K562 (cell line): ENCODE measurements around the gene SOAT2. TPM values are rescaled to one million over a fixed set of nuclear protein-coding genes. Genes with fewer than 3 reads are reported as not detected.

Experiments used
- E2F6 ChIP-seq, 2 experiments: IDR thresholded peaks; 2 replicates each; pipeline ENCODE4 v1.6.1; 2011; ENCODE audit warnings: borderline replicate concordance in 1 of 2, control low read depth in 1 of 2, low read depth in 1 of 2, low read length in 1 of 2, mild to moderate bottlenecking in 1 of 2, mixed read lengths in 1 of 2, moderate library complexity in 1 of 2; ENCODE audit not compliant: insufficient read depth in 1 of 2, insufficient read length in 1 of 2, poor library complexity in 1 of 2, severe bottlenecking in 1 of 2; ENCODE audit errors: extremely low read depth in 1 of 2
- ETV1 ChIP-seq: fragments of 450-650 bp; conservative IDR thresholded peaks from 2 replicates; pipeline ENCODE4 v1.6.1; 2016; ENCODE audit warnings: missing genetic modification characterization, control low read depth, low read depth, missing compliant biosample characterization
- ETV6 ChIP-seq, 3 experiments: fragments of 150-350 bp in 1 of 3; sonication (generic) in 1 of 3; formaldehyde crosslinking in 1 of 3; IDR thresholded peaks; 2 replicates each; pipeline versions ENCODE4 v1.6.1 to v1.8.0; 2014 to 2022; ENCODE audit warnings: borderline replicate concordance in 2 of 3, low read depth in 2 of 3, antibody characterized with exemption in 1 of 3, low read length in 1 of 3, mild to moderate bottlenecking in 1 of 3, missing genetic modification reagents in 1 of 3
- HDGF ChIP-seq: fragments of 450-650 bp; IDR thresholded peaks from 2 replicates; pipeline ENCODE4 v1.6.1; 2016
- HOXB6 ChIP-seq: fragments of 250-450 bp; sonication (Bioruptor Pico); IDR thresholded peaks from 2 replicates; pipeline ENCODE4 v1.5.1; 2022; ENCODE audit warnings: mild to moderate bottlenecking, borderline replicate concordance
- KAT2B ChIP-seq: IDR thresholded peaks from one replicate; pipeline ENCODE4 v1.6.1; 2012; ENCODE audit warnings: low read depth, mild to moderate bottlenecking, control low read depth, inconsistent platforms, low read length, moderate library complexity
- KHSRP ChIP-seq: fragments of 450-650 bp; IDR thresholded peaks from 2 replicates; pipeline ENCODE4 v1.6.1; 2017
- MNT ChIP-seq, 2 experiments: fragments of 450-650 bp; conservative IDR thresholded peaks; 2 replicates each; pipeline ENCODE4 v1.6.1; 2017; ENCODE audit warnings: mild to moderate bottlenecking in 2 of 2, moderate library complexity in 2 of 2
- MTA1 ChIP-seq: fragments of 450-650 bp; IDR thresholded peaks from 2 replicates; pipeline ENCODE4 v1.6.1; 2017; ENCODE audit warnings: borderline replicate concordance
- NFXL1 ChIP-seq: fragments of 450-650 bp; formaldehyde crosslinking; IDR thresholded peaks from 2 replicates; pipeline ENCODE4 v1.4.0; 2021; ENCODE audit warnings: mild to moderate bottlenecking
- NRF1 ChIP-seq, 2 experiments: fragments of 450-650 bp; IDR thresholded peaks in 1 of 2; conservative IDR thresholded peaks in 1 of 2; 2 replicates each; pipeline ENCODE4 v1.6.1; 2014; ENCODE audit warnings: mild to moderate bottlenecking in 2 of 2
- PCBP1 ChIP-seq: fragments of 200-400 bp; formaldehyde crosslinking; IDR thresholded peaks from 2 replicates; pipeline ENCODE4 v1.6.1; 2018; ENCODE audit warnings: mild to moderate bottlenecking, low read depth, low read length; ENCODE audit not compliant: poor library complexity, severe bottlenecking
- SPI1 ChIP-seq: IDR thresholded peaks from 2 replicates; pipeline ENCODE4 v1.6.1; 2011; ENCODE audit warnings: low read depth, low read length, control low read depth, borderline replicate concordance
- ZBTB7A ChIP-seq: IDR thresholded peaks from 2 replicates; pipeline ENCODE4 v1.6.1; 2011; ENCODE audit warnings: low read depth, mild to moderate bottlenecking, low read length, moderate library complexity, borderline replicate concordance; ENCODE audit not compliant: control insufficient read depth
- ZNF347 ChIP-seq: fragments of 450-650 bp; formaldehyde crosslinking; IDR thresholded peaks from 2 replicates; pipeline ENCODE4 v1.4.0; 2020; ENCODE audit warnings: low read depth, mild to moderate bottlenecking, moderate library complexity
- ZNF445 ChIP-seq: fragments of 250-450 bp; sonication (Bioruptor Pico); IDR thresholded peaks from 2 replicates; pipeline ENCODE4 v1.4.0; 2020; ENCODE audit warnings: low read depth, mild to moderate bottlenecking, moderate library complexity
- polyA plus RNA-seq, 8 experiments: library from polyadenylated mRNA; depleted of rRNA in 4 of 8; stranded (reverse) in 5 of 8; unstranded in 3 of 8; fragments of >200 nt; fragmentation: Nextera tagmentation in 2 of 8; fragmentation: Illumina TruSeq in 1 of 8; extraction: Ambion mirVana in 2 of 8; extraction: Trizol in 1 of 8; gene quantifications; 2 replicates each; pipeline versions ENCODE4 v1.2.1 to v1.2.3, GENCODE V29; 2011 to 2014; ENCODE audit warnings: inconsistent platforms in 1 of 8, missing spikeins in 1 of 8
- total RNA-seq, 7 experiments: library from RNA; depleted of rRNA in 6 of 7; stranded (reverse); fragments of >200 nt in 6 of 7; fragmentation: Illumina TruSeq in 2 of 7; extraction: Trizol in 2 of 7; gene quantifications; 2 replicates each; pipeline versions ENCODE4 v1.2.1 to v1.2.3, GENCODE V29; 2011 to 2021; ENCODE audit warnings: low replicate concordance in 1 of 7
- TF ChIP-seq, protein P1 (sequence below): sonication (generic); formaldehyde crosslinking; IDR thresholded peaks from 2 replicates; pipeline ENCODE4 v1.8.0; 2023; ENCODE audit warnings: mild to moderate bottlenecking, missing genetic modification reagents
- TF ChIP-seq, protein P2 (sequence below), 2 experiments: fragments of 450-650 bp in 1 of 2; sonication (generic) in 1 of 2; formaldehyde crosslinking in 1 of 2; IDR thresholded peaks in 1 of 2; conservative IDR thresholded peaks in 1 of 2; 2 replicates each; pipeline versions ENCODE4 v1.6.1 to v1.8.1; 2016 to 2023; ENCODE audit warnings: mild to moderate bottlenecking in 2 of 2, moderate library complexity in 2 of 2, inconsistent platforms in 1 of 2, missing genetic modification reagents in 1 of 2

The SOAT2 gene
- total and polyA plus RNA-seq, 9 of the 15 experiments (the other 6 are each of a cell fraction or from before 2014, with no cell fraction given): 0.04 TPM; not detected in 8

DNA sequence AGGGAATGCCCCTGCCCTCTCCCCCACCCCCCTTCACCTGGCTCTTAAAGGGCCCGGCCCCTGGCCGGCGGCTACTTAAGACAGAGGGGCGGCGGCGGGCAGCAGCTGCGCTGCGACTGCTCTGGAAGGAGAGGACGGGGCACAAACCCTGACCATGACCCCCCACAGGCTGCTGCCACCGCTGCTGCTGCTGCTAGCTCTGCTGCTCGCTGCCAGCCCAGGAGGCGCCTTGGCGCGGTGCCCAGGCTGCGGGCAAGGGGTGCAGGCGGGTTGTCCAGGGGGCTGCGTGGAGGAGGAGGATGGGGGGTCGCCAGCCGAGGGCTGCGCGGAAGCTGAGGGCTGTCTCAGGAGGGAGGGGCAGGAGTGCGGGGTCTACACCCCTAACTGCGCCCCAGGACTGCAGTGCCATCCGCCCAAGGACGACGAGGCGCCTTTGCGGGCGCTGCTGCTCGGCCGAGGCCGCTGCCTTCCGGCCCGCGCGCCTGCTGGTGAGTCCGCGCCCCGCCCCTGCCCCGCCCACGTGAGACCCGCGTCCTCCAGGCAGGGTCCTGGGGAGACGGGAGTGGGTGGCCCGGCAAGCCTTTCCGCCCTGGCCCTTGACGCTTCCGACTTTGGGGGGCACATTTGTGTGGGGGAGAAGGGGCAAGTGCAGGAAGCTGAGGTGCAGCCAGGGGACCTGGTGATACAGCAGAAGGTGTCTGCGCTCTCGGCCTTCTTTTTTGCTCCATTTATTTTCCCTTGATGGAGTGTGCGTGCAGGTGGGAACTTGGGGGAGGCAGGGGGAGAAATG is 5.5 kb upstream of the SOAT2 start, which contains the start of gene IGFBP6 (continued):
- TF ChIP-seq, protein P1, sequence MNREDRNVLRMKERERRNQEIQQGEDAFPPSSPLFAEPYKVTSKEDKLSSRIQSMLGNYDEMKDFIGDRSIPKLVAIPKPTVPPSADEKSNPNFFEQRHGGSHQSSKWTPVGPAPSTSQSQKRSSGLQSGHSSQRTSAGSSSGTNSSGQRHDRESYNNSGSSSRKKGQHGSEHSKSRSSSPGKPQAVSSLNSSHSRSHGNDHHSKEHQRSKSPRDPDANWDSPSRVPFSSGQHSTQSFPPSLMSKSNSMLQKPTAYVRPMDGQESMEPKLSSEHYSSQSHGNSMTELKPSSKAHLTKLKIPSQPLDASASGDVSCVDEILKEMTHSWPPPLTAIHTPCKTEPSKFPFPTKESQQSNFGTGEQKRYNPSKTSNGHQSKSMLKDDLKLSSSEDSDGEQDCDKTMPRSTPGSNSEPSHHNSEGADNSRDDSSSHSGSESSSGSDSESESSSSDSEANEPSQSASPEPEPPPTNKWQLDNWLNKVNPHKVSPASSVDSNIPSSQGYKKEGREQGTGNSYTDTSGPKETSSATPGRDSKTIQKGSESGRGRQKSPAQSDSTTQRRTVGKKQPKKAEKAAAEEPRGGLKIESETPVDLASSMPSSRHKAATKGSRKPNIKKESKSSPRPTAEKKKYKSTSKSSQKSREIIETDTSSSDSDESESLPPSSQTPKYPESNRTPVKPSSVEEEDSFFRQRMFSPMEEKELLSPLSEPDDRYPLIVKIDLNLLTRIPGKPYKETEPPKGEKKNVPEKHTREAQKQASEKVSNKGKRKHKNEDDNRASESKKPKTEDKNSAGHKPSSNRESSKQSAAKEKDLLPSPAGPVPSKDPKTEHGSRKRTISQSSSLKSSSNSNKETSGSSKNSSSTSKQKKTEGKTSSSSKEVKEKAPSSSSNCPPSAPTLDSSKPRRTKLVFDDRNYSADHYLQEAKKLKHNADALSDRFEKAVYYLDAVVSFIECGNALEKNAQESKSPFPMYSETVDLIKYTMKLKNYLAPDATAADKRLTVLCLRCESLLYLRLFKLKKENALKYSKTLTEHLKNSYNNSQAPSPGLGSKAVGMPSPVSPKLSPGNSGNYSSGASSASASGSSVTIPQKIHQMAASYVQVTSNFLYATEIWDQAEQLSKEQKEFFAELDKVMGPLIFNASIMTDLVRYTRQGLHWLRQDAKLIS: no peak
- TF ChIP-seq E2F6 (IDR thresholded peaks at IDR 0.05; ENCODE audit: borderline replicate concordance in 1 of 2, extremely low read depth in 1 of 2, insufficient read depth in 1 of 2, insufficient read length in 1 of 2, low read depth in 1 of 2, low read length in 1 of 2, poor library complexity in 1 of 2, severe bottlenecking in 1 of 2): peak; percentile 45 to 76
- no peak for TF ChIP-seq KAT2B
- TF ChIP-seq NRF1 (conservative IDR thresholded peaks at IDR 0.05 in 1 of 2, IDR thresholded peaks at IDR 0.05 in 1 of 2): peak; percentile 33 to 41; a peak in 3 of 4 replicates
- TF ChIP-seq PCBP1: peak; percentile 33
- TF ChIP-seq SPI1: no peak
- no peak for TF ChIP-seq ZNF445 (CRISPR knock-in tag)
- peak in 1 of 2 experiments; percentile 56; a peak in 1 of 4 replicates for TF ChIP-seq MNT (conservative IDR thresholded peaks at IDR 0.05)
- no peak for TF ChIP-seq HDGF
- TF ChIP-seq KHSRP: no peak
- TF ChIP-seq ETV6 (IDR thresholded peaks at IDR 0.05; ENCODE audit: borderline replicate concordance in 1 of 2, low read depth in 2 of 2, low read length in 1 of 2): no peak
- TF ChIP-seq ETV6 (CRISPR knock-in tag; IDR thresholded peaks at IDR 0.05; ENCODE audit: borderline replicate concordance): no peak
- TF ChIP-seq MTA1: no peak
- TF ChIP-seq, protein P2, sequence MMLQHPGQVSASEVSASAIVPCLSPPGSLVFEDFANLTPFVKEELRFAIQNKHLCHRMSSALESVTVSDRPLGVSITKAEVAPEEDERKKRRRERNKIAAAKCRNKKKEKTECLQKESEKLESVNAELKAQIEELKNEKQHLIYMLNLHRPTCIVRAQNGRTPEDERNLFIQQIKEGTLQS (IDR thresholded peaks at IDR 0.05): no peak
- TF ChIP-seq, protein P2 (CRISPR knock-in tag; conservative IDR thresholded peaks at IDR 0.05): no peak
- TF ChIP-seq NFXL1: no peak
- no peak for TF ChIP-seq ZNF347 (CRISPR knock-in tag)
- TF ChIP-seq ETV1 (tag): no peak
- TF ChIP-seq HOXB6 (CRISPR knock-in tag): no peak
- TF ChIP-seq ZBTB7A: peak; percentile 85; the same call in 1 of the 2 replicates
